Breast epithelium (tissue), 3 donors: ENCODE measurements around the gene CHPF.

ENCODE experiments used
- POLR2A ChIP-seq: fragments of 450-650 bp; IDR thresholded peaks from one replicate; pipeline ENCODE4 v1.6.1; 2016; ENCODE audit warnings: antibody characterized with exemption, mild to moderate bottlenecking, moderate library complexity
- POLR2AphosphoS5 ChIP-seq, 3 donors: sonication (generic); formaldehyde crosslinking; IDR thresholded peaks; one replicate each; pipeline ENCODE4 v1.6.1; 2017; ENCODE audit warnings: antibody characterized with exemption in 3 of 3
- TF ChIP-seq, protein P1 (sequence below), 3 donors: fragments of 450-650 bp; IDR thresholded peaks; one replicate each; pipeline ENCODE4 v1.5.1; 2016 to 2017; ENCODE audit warnings: antibody characterized with exemption in 3 of 3, mild to moderate bottlenecking in 3 of 3, moderate library complexity in 3 of 3

DNA sequence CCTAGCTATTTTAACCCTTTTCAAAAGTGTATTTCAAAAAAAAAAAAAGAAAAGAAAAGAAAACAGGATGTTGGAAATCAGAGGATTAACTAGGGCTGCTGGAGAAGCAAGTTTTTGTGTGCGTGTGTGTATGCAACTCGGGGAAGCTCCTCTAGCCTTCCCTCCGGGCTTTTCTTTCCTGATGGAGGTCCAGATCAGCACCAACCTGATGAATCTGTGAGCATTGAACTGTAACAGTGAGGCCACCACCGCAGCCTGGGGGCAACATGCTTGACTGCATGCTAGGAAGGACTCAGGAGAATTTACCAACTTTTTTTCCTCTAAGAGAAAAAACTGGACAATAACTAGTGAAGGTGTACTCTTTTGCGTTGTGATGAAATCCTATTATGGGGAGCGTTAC, 25.4 kb upstream of the CHPF start:
- TF ChIP-seq, protein P1, sequence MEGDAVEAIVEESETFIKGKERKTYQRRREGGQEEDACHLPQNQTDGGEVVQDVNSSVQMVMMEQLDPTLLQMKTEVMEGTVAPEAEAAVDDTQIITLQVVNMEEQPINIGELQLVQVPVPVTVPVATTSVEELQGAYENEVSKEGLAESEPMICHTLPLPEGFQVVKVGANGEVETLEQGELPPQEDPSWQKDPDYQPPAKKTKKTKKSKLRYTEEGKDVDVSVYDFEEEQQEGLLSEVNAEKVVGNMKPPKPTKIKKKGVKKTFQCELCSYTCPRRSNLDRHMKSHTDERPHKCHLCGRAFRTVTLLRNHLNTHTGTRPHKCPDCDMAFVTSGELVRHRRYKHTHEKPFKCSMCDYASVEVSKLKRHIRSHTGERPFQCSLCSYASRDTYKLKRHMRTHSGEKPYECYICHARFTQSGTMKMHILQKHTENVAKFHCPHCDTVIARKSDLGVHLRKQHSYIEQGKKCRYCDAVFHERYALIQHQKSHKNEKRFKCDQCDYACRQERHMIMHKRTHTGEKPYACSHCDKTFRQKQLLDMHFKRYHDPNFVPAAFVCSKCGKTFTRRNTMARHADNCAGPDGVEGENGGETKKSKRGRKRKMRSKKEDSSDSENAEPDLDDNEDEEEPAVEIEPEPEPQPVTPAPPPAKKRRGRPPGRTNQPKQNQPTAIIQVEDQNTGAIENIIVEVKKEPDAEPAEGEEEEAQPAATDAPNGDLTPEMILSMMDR (IDR thresholded peaks at IDR 0.05): no peak
- TF ChIP-seq POLR2AphosphoS5 (IDR thresholded peaks at IDR 0.05): no peak
- no peak for TF ChIP-seq POLR2A
